T-cell (primary cell): ENCODE measurements around the gene BCAS3. TPM values are rescaled to one million over a fixed set of nuclear protein-coding genes. Genes with fewer than 3 reads are reported as not detected.
A peak's percentile ranks its signal among the peaks of the same experiment; 100 is the strongest.

Source experiments
- ATAC-seq, 4 experiments: fragments of 200-7000 bp in 3 of 4; fragments of 150-1000 bp in 1 of 4; cut with Tn5 transposase; replicated peaks in 1 of 4; 1 replicate in 3 of 4; 2 replicates in 1 of 4; pipeline ENCODE4 v1.10.0; 2021; ENCODE audit warnings: moderate library complexity in 3 of 4, mild to moderate bottlenecking in 2 of 4, moderate number of reproducible peaks in 1 of 4
- CTCF ChIA-PET, 2 donors: fragments of 300-600 bp; sonication (Branson Sonifier 250); formaldehyde crosslinking; loops; one replicate each; lab custom pipeline; 2022; ENCODE audit warnings: antibody characterized with exemption in 2 of 2; lab: Charles Lee
- POLR2A ChIA-PET, 2 donors: fragments of 300-600 bp; sonication (Branson Sonifier 250); formaldehyde crosslinking; loops; one replicate each; lab custom pipeline; 2022; ENCODE audit warnings: antibody characterized with exemption in 2 of 2; lab: Charles Lee
- DNase-seq, 35 experiments: peaks; one replicate each; pipeline versions ENCODE4 v3.0.0 to v3.0.0-alpha.2; 2013 to 2023
- H3K27ac ChIP-seq: one replicate; pipeline ENCODE4 v1.5.1; 2013; ENCODE audit warnings: low read length
- H3K27me3 ChIP-seq, 2 experiments: replicated peaks in 1 of 2; 1 replicate in 1 of 2; 2 replicates in 1 of 2; pipeline versions ENCODE4 v1.6.1 to v1.7.0; 2013; ENCODE audit warnings: low read length in 1 of 2, mixed read lengths in 1 of 2; ENCODE audit not compliant: control insufficient read depth in 2 of 2, insufficient read depth in 2 of 2; ENCODE audit errors: extremely low read depth in 1 of 2
- H3K36me3 ChIP-seq, 2 donors: 1 replicate in 1 of 2; 2 replicates in 1 of 2; pipeline versions ENCODE4 v1.6.1 to v1.7.0; 2013; ENCODE audit warnings: low read length in 1 of 2; ENCODE audit not compliant: control insufficient read depth in 2 of 2, insufficient read depth in 1 of 2; ENCODE audit errors: extremely low read depth in 1 of 2
- H3K4me1 ChIP-seq, 2 experiments: 1 replicate in 1 of 2; 2 replicates in 1 of 2; pipeline versions ENCODE4 v1.6.1 to v1.7.0; 2013; ENCODE audit warnings: low read length in 2 of 2, mixed read lengths in 1 of 2; ENCODE audit not compliant: insufficient read depth in 2 of 2, control insufficient read depth in 1 of 2; ENCODE audit errors: extremely low read depth in 1 of 2
- H3K4me3 ChIP-seq, 2 donors: 1 replicate in 1 of 2; 2 replicates in 1 of 2; pipeline versions ENCODE4 v1.5.1 to v1.7.0; 2013; ENCODE audit warnings: mild to moderate bottlenecking in 2 of 2, low read length in 1 of 2, moderate library complexity in 1 of 2; ENCODE audit not compliant: control insufficient read depth in 1 of 2; ENCODE audit errors: extremely low read depth in 1 of 2
- H3K9me3 ChIP-seq: 2 replicates; pipeline ENCODE4 v1.7.0; 2013
- H3K27ac Mint-ChIP-seq, 2 donors: one replicate each; pipeline ENCODE4 v1.8.0; 2020 to 2021; ENCODE audit warnings: mild to moderate bottlenecking in 2 of 2, mixed read lengths in 2 of 2
- H3K27me3 Mint-ChIP-seq, 2 donors: one replicate each; pipeline ENCODE4 v1.8.0; 2021 to 2022; ENCODE audit warnings: mixed read lengths in 2 of 2
- H3K36me3 Mint-ChIP-seq: one replicate; pipeline ENCODE4 v1.8.0; 2021; ENCODE audit warnings: mixed read lengths
- H3K4me1 Mint-ChIP-seq, 3 donors: one replicate each; pipeline ENCODE4 v1.8.0; 2020 to 2022; ENCODE audit warnings: mixed read lengths in 3 of 3, mild to moderate bottlenecking in 1 of 3
- H3K4me3 Mint-ChIP-seq, 3 donors: one replicate each; pipeline ENCODE4 v1.8.0; 2020 to 2022; ENCODE audit warnings: mild to moderate bottlenecking in 3 of 3, mixed read lengths in 3 of 3, moderate library complexity in 3 of 3
- H3K9me3 Mint-ChIP-seq, 3 donors: one replicate each; pipeline ENCODE4 v1.8.0; 2020 to 2022; ENCODE audit warnings: mixed read lengths in 3 of 3
- WGBS: methylation state at CpG from one replicate; pipeline ENCODE4 v1.1.5; 2013; ENCODE audit warnings: missing lambda C conversion rate; ENCODE audit not compliant: insufficient coverage; 5-methylcytosine and 5-hydroxymethylcytosine counted together
- total RNA-seq, 35 experiments: library from RNA in 6 of 35; stranded (reverse) in 6 of 35; fragments of 120-200 nt in 1 of 35; gene quantifications; one replicate each; pipeline versions ENCODE4 v1.2.1 to v1.2.4 and lab custom pipeline; 2013 to 2026

Gene BCAS3
- total RNA-seq, 5 donors from 2014 or later (not counting 1 experiment from before 2014, with no cell fraction given): 33.8 to 57.8 (median 38.1) TPM

GRCh38 chr17:61338874-61339478 is 661.3 kb downstream of the BCAS3 start:
- ChIA-PET CTCF (no interaction called here), POLR2A (no interaction called here)
- Mint-ChIP-seq H3K36me3 (no peaks in the 10 kb centered on the region), H3K27ac (no peak overlapping the region), H3K9me3 (no peaks in the 10 kb centered on the region), H3K4me1 (no peaks in the 10 kb centered on the region), H3K4me3 (no peak overlapping the region), H3K27me3 (no peaks in the 10 kb centered on the region)
- no peak for ATAC-seq
- Histone ChIP-seq H3K4me3 (no peak overlapping the region), H3K4me1 (no peaks in the 10 kb centered on the region), H3K27me3 (no peaks in the 10 kb centered on the region), H3K9me3 (no peaks in the 10 kb centered on the region), H3K27ac (no peak overlapping the region), H3K36me3 (no peaks in the 10 kb centered on the region)
- WGBS: no CpG with 5 or more reads among the region's 5 CpGs
- no peak for DNase-seq

GRCh38 chr17:61340431-61341209 is 663.0 kb downstream of the BCAS3 start:
- Mint-ChIP-seq H3K9me3 (no peaks in the 10 kb centered on the region), H3K27ac (no peak overlapping the region), H3K36me3 (no peaks in the 10 kb centered on the region), H3K4me1 (no peaks in the 10 kb centered on the region), H3K27me3 (no peaks in the 10 kb centered on the region), H3K4me3 (no peak overlapping the region)
- Histone ChIP-seq H3K4me3 (no peak overlapping the region), H3K27me3 (no peaks in the 10 kb centered on the region), H3K4me1 (no peaks in the 10 kb centered on the region), H3K36me3 (no peaks in the 10 kb centered on the region), H3K9me3 (no peaks in the 10 kb centered on the region), H3K27ac (no peak overlapping the region)
- DNase-seq (no peak), ATAC-seq (no peak)
- WGBS: 93% methylated on average over 10 of the region's 13 CpGs
- POLR2A ChIA-PET: no interaction called here
- CTCF ChIA-PET: no interaction called here

- no peaks in the 10 kb centered on the region for H3K36me3 Mint-ChIP-seq
- Histone ChIP-seq H3K27ac (no peak overlapping the region), H3K4me1 (no peaks in the 10 kb centered on the region), H3K4me3 (no peak overlapping the region), H3K36me3 (no peaks in the 10 kb centered on the region), H3K9me3 (no peaks in the 10 kb centered on the region), H3K27me3 (no peaks in the 10 kb centered on the region)
- 86% methylated on average over 1 of the region's 6 CpGs for WGBS
- no peak overlapping the region for H3K4me3 Mint-ChIP-seq
- no peak overlapping the region for H3K27ac Mint-ChIP-seq
- CTCF ChIA-PET: no interaction called here
- H3K4me1 Mint-ChIP-seq: no peaks in the 10 kb centered on the region
- DNase-seq (no peak), ATAC-seq (no peak)
- no peaks in the 10 kb centered on the region for H3K27me3 Mint-ChIP-seq
- H3K9me3 Mint-ChIP-seq: no peaks in the 10 kb centered on the region
- POLR2A ChIA-PET: interaction anchor here in 1 of 2 donors (0.6 kb wide), 1 partner anchor 119 kb away, joined by 10 read pairs; no protein-coding TSS in a partner anchor
These were observed 665.9 kb downstream of the BCAS3 start for GRCh38 chr17:61343576-61343975.

GRCh38 chr17:61345061-61345460 is 667.4 kb downstream of the BCAS3 start:
- CTCF ChIA-PET: interaction anchor here in 1 of 2 donors (0.6 kb wide), 1 partner anchor 779 kb away, joined by 3 read pairs; no protein-coding TSS in a partner anchor

GRCh38 chr17:61345825-61346666 is 668.4 kb downstream of the BCAS3 start:
- 84% methylated on average over 5 of the region's 7 CpGs for WGBS
- Histone ChIP-seq H3K27ac (no peak overlapping the region), H3K4me3 (no peak overlapping the region), H3K36me3 (no peaks in the 10 kb centered on the region), H3K27me3 (no peaks in the 10 kb centered on the region), H3K9me3 (no peaks in the 10 kb centered on the region), H3K4me1 (no peaks in the 10 kb centered on the region)
- H3K36me3 Mint-ChIP-seq: no peaks in the 10 kb centered on the region
- no peak overlapping the region for H3K27ac Mint-ChIP-seq
- H3K27me3 Mint-ChIP-seq: no peaks in the 10 kb centered on the region
- no peaks in the 10 kb centered on the region for H3K9me3 Mint-ChIP-seq
- CTCF ChIA-PET: no interaction called here
- POLR2A ChIA-PET: no interaction called here
- ATAC-seq (no peak), DNase-seq (no peak)
- H3K4me1 Mint-ChIP-seq: no peaks in the 10 kb centered on the region
- H3K4me3 Mint-ChIP-seq: no peak overlapping the region

More at GRCh38 chr17:61345061-61345460, 667.4 kb downstream of the BCAS3 start:
- Histone ChIP-seq H3K9me3 (no peaks in the 10 kb centered on the region), H3K27me3 (no peaks in the 10 kb centered on the region), H3K4me1 (no peaks in the 10 kb centered on the region), H3K27ac (no peak overlapping the region), H3K4me3 (no peak overlapping the region), H3K36me3 (no peaks in the 10 kb centered on the region)
- DNase-seq (no peak), ATAC-seq (no peak)
- Mint-ChIP-seq H3K27me3 (no peaks in the 10 kb centered on the region), H3K27ac (no peak overlapping the region), H3K4me3 (no peak overlapping the region), H3K36me3 (no peaks in the 10 kb centered on the region), H3K9me3 (no peaks in the 10 kb centered on the region), H3K4me1 (no peaks in the 10 kb centered on the region)
- WGBS: 82% methylated on average over 6 of the region's 6 CpGs
- POLR2A ChIA-PET: interaction anchor here in 1 of 2 donors (0.7 kb wide), 1 partner anchor 1683 kb away, joined by 3 read pairs; no protein-coding TSS in a partner anchor

- H3K4me1 ChIP-seq: no peaks in the 10 kb centered on the region
- H3K36me3 ChIP-seq: no peaks in the 10 kb centered on the region
- H3K9me3 ChIP-seq: no peaks in the 10 kb centered on the region
- DNase-seq (peak in 3 of 35 experiments; percentile 1 to 14 (median 3)), ATAC-seq (no peak)
- Mint-ChIP-seq H3K9me3 (no peaks in the 10 kb centered on the region), H3K27me3 (no peaks in the 10 kb centered on the region), H3K27ac (no peak overlapping the region), H3K4me3 (no peak overlapping the region), H3K36me3 (no peaks in the 10 kb centered on the region), H3K4me1 (no peaks in the 10 kb centered on the region)
- WGBS: no CpG with 5 or more reads among the region's 3 CpGs
- ChIA-PET POLR2A (no interaction called here), CTCF (no interaction called here)
- no peaks in the 10 kb centered on the region for H3K27me3 ChIP-seq
- no peak overlapping the region for H3K4me3 ChIP-seq
- H3K27ac ChIP-seq: no peak overlapping the region
These were observed 671.7 kb downstream of the BCAS3 start for GRCh38 chr17:61349350-61349749.
